Measurements from ENCODE around the gene PRDX5.
"Not testable (repeated sequence)": the region's sequence is repeated elsewhere in the genome, so short reads cannot be mapped to it uniquely, and the experiment has no call there.

PRDX5 gene

DNA sequence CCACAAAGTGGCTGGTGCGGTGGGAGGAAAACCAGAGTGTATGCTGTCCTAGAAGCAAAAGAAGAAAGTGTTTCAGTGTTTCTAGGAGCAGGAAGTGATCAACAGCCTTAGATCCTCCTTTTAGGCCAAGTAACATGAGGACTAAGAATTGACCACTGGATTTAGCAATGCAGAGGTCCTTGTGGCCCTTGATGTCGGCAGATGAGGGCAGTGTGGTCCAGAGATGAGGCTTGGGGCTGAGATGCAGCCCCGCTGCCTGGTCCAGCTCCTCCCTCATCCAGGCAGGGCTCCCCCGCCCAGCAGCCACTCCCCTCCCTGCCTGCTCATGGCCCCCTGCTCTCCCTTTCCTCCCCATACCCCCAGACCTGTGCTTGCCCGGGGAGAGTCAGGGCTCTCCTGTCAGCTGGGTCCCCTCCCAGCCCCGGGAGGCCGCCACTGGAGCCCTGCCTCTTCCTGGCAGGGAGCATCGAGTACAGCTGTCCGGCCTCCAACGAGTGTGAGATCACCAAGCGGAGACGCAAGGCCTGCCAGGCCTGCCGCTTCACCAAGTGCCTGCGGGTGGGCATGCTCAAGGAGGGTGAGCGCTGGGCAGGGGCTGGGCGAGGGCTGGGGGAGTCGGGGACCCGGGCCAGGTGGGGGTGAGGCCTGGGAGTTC, 4.3 kb upstream of the PRDX5 start:
- H3K4me3 ChIP-seq (ENCODE audit: low read length, poor library complexity, severe bottlenecking) = no peak overlapping the region
- no peak overlapping the region for H3K4me2 ChIP-seq (ENCODE audit: low read depth, low read length, poor library complexity, severe bottlenecking)
- peaks cover 12% of the 10 kb centered on the region for H4K20me1 ChIP-seq (ENCODE audit: insufficient read depth, low read length, poor library complexity, severe bottlenecking)
- H3K36me3 ChIP-seq (ENCODE audit: insufficient read depth, low read length) = peaks cover 7% of the 10 kb centered on the region; the same call in 1 of the 2 replicates
- H3K27me3 ChIP-seq (ENCODE audit: insufficient read depth, low read length, poor library complexity, severe bottlenecking) = no peaks in the 10 kb centered on the region
- TF ChIP-seq CTCF (conservative IDR thresholded peaks at IDR 0.05; ENCODE audit: low read length) (no peak), EZH2phosphoT487 (IDR thresholded peaks at IDR 0.05; ENCODE audit: borderline replicate concordance) (no peak)
- no peak overlapping the region for H3K9ac ChIP-seq (ENCODE audit: low read depth, low read length, poor library complexity, severe bottlenecking)
- H3F3A ChIP-seq (ENCODE audit: low read depth) = peaks cover 7% of the 10 kb centered on the region; the same call in 1 of the 2 replicates
- H3K79me2 ChIP-seq (ENCODE audit: insufficient read depth, low read length) = peaks cover 39% of the 10 kb centered on the region; the same call in 1 of the 2 replicates
- H3K4me1 ChIP-seq (ENCODE audit: insufficient read depth, low read length, poor library complexity, severe bottlenecking) = peaks cover 3% of the 10 kb centered on the region
- no peaks in the 10 kb centered on the region for H3K9me3 ChIP-seq (ENCODE audit: insufficient read depth, low read depth, low read length)
- H2AFZ ChIP-seq (ENCODE audit: low read length) = no peak overlapping the region
- no peaks in the 10 kb centered on the region for H3K9me2 ChIP-seq (replicated peaks; ENCODE audit: low read depth, low read length)

- TF ChIP-seq CTCF (conservative IDR thresholded peaks at IDR 0.05; ENCODE audit: low read length) (peak; percentile 29; the same call in 1 of the 2 replicates), EZH2phosphoT487 (IDR thresholded peaks at IDR 0.05; ENCODE audit: borderline replicate concordance) (no peak)
- peaks cover 12% of the 10 kb centered on the region for H4K20me1 ChIP-seq (ENCODE audit: insufficient read depth, low read length, poor library complexity, severe bottlenecking)
- H3K4me3 ChIP-seq (ENCODE audit: low read length, poor library complexity, severe bottlenecking) = no peak overlapping the region
- no peak overlapping the region for H2AFZ ChIP-seq (ENCODE audit: low read length)
- peaks cover 8% of the 10 kb centered on the region for H3K4me1 ChIP-seq (ENCODE audit: insufficient read depth, low read length, poor library complexity, severe bottlenecking)
- no peaks in the 10 kb centered on the region for H3K27me3 ChIP-seq (ENCODE audit: insufficient read depth, low read length, poor library complexity, severe bottlenecking)
- no peak overlapping the region for H3K9ac ChIP-seq (ENCODE audit: low read depth, low read length, poor library complexity, severe bottlenecking)
- no peak overlapping the region for H3K4me2 ChIP-seq (ENCODE audit: low read depth, low read length, poor library complexity, severe bottlenecking)
- H3K79me2 ChIP-seq (ENCODE audit: insufficient read depth, low read length) = peaks cover 45% of the 10 kb centered on the region
- H3K9me3 ChIP-seq (ENCODE audit: insufficient read depth, low read depth, low read length) = no peaks in the 10 kb centered on the region
- H3K36me3 ChIP-seq (ENCODE audit: insufficient read depth, low read length) = peaks cover 7% of the 10 kb centered on the region; the same call in 1 of the 2 replicates
- no peaks in the 10 kb centered on the region for H3K9me2 ChIP-seq (replicated peaks; ENCODE audit: low read depth, low read length)
- H3F3A ChIP-seq (ENCODE audit: low read depth) = peaks cover 7% of the 10 kb centered on the region; the same call in 1 of the 2 replicates
These were observed 3.6 kb upstream of the PRDX5 start for GRCh38 chr11:64314146-64314804.

DNA sequence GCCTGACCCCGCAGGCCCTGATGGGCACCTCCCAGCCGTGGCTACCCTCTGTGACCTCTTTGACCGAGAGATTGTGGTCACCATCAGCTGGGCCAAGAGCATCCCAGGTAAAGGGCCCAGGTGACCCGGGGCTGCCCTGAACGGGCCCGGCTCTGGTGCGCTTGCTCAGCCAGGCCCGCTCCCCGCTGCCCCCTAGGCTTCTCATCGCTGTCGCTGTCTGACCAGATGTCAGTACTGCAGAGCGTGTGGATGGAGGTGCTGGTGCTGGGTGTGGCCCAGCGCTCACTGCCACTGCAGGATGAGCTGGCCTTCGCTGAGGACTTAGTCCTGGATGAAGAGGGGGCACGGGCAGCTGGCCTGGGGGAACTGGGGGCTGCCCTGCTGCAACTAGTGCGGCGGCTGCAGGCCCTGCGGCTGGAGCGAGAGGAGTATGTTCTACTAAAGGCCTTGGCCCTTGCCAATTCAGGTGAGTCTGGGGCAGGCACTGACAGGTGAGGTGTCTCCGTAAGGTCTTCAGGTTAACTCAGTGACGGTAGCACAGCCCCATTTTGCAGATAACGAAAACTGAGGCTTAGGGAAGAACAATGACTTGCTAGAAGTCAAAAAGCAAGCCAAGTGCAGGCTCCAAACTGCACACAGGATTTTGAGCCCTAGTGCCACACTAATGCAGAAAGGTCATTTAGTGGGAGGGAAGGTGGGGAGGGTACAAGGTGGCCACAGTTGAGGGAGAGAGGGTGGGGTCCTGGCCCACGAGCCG, 2.9 kb upstream of the PRDX5 start:
- no peak for TF ChIP-seq CTCF (conservative IDR thresholded peaks at IDR 0.05; ENCODE audit: low read length)
- TF ChIP-seq EZH2phosphoT487 (IDR thresholded peaks at IDR 0.05; ENCODE audit: borderline replicate concordance) = no peak
- Histone ChIP-seq H3K9ac (ENCODE audit: low read depth, low read length, poor library complexity, severe bottlenecking) (no peak overlapping the region), H3K36me3 (ENCODE audit: insufficient read depth, low read length) (peaks cover 7% of the 10 kb centered on the region; the same call in 1 of the 2 replicates), H3K4me1 (ENCODE audit: insufficient read depth, low read length, poor library complexity, severe bottlenecking) (peaks cover 12% of the 10 kb centered on the region), H4K20me1 (ENCODE audit: insufficient read depth, low read length, poor library complexity, severe bottlenecking) (peaks cover 12% of the 10 kb centered on the region), H2AFZ (ENCODE audit: low read length) (no peak overlapping the region), H3K9me3 (ENCODE audit: insufficient read depth, low read depth, low read length) (no peaks in the 10 kb centered on the region), H3K9me2 (replicated peaks; ENCODE audit: low read depth, low read length) (no peaks in the 10 kb centered on the region), H3K4me2 (ENCODE audit: low read depth, low read length, poor library complexity, severe bottlenecking) (no peak overlapping the region), H3F3A (ENCODE audit: low read depth) (peaks cover 7% of the 10 kb centered on the region; the same call in 1 of the 2 replicates), H3K79me2 (ENCODE audit: insufficient read depth, low read length) (peaks cover 52% of the 10 kb centered on the region), H3K27me3 (ENCODE audit: insufficient read depth, low read length, poor library complexity, severe bottlenecking) (no peaks in the 10 kb centered on the region), H3K4me3 (ENCODE audit: low read length, poor library complexity, severe bottlenecking) (no peak overlapping the region)

GRCh38 chr11:64315667-64316526, 2.0 kb upstream of the PRDX5 start:
- Histone ChIP-seq H4K20me1 (ENCODE audit: insufficient read depth, low read length, poor library complexity, severe bottlenecking) (peaks cover 11% of the 10 kb centered on the region), H3K4me2 (ENCODE audit: low read depth, low read length, poor library complexity, severe bottlenecking) (peak overlapping the region; percentile 57), H3K4me1 (ENCODE audit: insufficient read depth, low read length, poor library complexity, severe bottlenecking) (peaks cover 17% of the 10 kb centered on the region), H3K79me2 (ENCODE audit: insufficient read depth, low read length) (peaks cover 53% of the 10 kb centered on the region), H3K4me3 (ENCODE audit: low read length, poor library complexity, severe bottlenecking) (peak overlapping the region; percentile 72), H3K9ac (ENCODE audit: low read depth, low read length, poor library complexity, severe bottlenecking) (peak overlapping the region; percentile 77)
- H3K9me3 ChIP-seq (ENCODE audit: insufficient read depth, low read depth, low read length); H2AFZ ChIP-seq (ENCODE audit: low read length); H3K27me3 ChIP-seq (ENCODE audit: insufficient read depth, low read length, poor library complexity, severe bottlenecking); H3F3A ChIP-seq (ENCODE audit: low read depth); H3K9me2 ChIP-seq (replicated peaks; ENCODE audit: low read depth, low read length); H3K36me3 ChIP-seq (ENCODE audit: insufficient read depth, low read length): not testable (repeated sequence)
